AG20443 (cell line): ENCODE data around the gene FTH1.
A peak's percentile ranks its signal among the peaks of the same experiment; 100 is the strongest.
"Not testable (repeated sequence)": the region's sequence is repeated elsewhere in the genome, so short reads cannot be mapped to it uniquely, and the experiment has no call there.

ENCODE experiments used
- DNase-seq: peaks from one replicate; pipeline ENCODE4 v3.0.0; 2012; ENCODE audit warnings: low spot score, mixed read lengths

Gene FTH1

GRCh38 chr11:61963282-61964057 is 4.0 kb downstream of the FTH1 start:
- DNase-seq = no peak

GRCh38 chr11:61963016-61963281 is 4.5 kb downstream of the FTH1 start:
- DNase-seq = peak; percentile 34

- peak; percentile 21 for DNase-seq
Measured at GRCh38 chr11:61962213-61963015, 5.0 kb downstream of the FTH1 start.

GRCh38 chr11:61961570-61962212 is 5.7 kb downstream of the FTH1 start:
- DNase-seq = peak; percentile 62

GRCh38 chr11:61960532-61960931 is 6.9 kb downstream of the FTH1 start:
- DNase-seq = no peak

- DNase-seq = peak; percentile 1
Measured at GRCh38 chr11:61959678-61960077, 7.8 kb downstream of the FTH1 start.

GRCh38 chr11:61959114-61959513 is 8.3 kb downstream of the FTH1 start:
- DNase-seq = no peak

- DNase-seq = no peak
Measured at GRCh38 chr11:61958590-61958989, 8.8 kb downstream of the FTH1 start.

GRCh38 chr11:61957021-61957770 is 10.2 kb downstream of the FTH1 start:
- no peak for DNase-seq

- no peak for DNase-seq
Measured at GRCh38 chr11:61956191-61957020, 11.0 kb downstream of the FTH1 start.

- DNase-seq = no peak
Measured at GRCh38 chr11:61955422-61956135, 11.9 kb downstream of the FTH1 start.

- DNase-seq = peak; percentile 90
Measured at GRCh38 chr11:61954851-61955421, 12.5 kb downstream of the FTH1 start.

- DNase-seq = no peak
Measured at GRCh38 chr11:61954106-61954850, 13.2 kb downstream of the FTH1 start.

- not testable (repeated sequence) for DNase-seq
Measured at GRCh38 chr11:61953632-61954031, 13.8 kb downstream of the FTH1 start.

- no peak for DNase-seq
Measured at GRCh38 chr11:61952882-61953281, 14.6 kb downstream of the FTH1 start.

GRCh38 chr11:61951484-61952135 is 15.8 kb downstream of the FTH1 start:
- DNase-seq = no peak

GRCh38 chr11:61950035-61950547 is 17.3 kb downstream of the FTH1 start, which contains the start of gene BEST1:
TSS of gene BEST1 (plus strand) at chr11:61950351. CDS start at chr11:61951807, 1,456 bp downstream.
- no peak for DNase-seq

GRCh38 chr11:61949169-61950034 is 18.0 kb downstream of the FTH1 start:
- DNase-seq = peak; percentile 92
